ENCODE results near the gene KRT24. TPM values are rescaled to one million over a fixed set of nuclear protein-coding genes. Genes with fewer than 3 reads are reported as not detected.
"Not testable (repeated sequence)": the region's sequence is repeated elsewhere in the genome, so short reads cannot be mapped to it uniquely, and the experiment has no call there.

KRT24 gene
- total RNA-seq: not detected
- not detected for polyA plus RNA-seq
- long read RNA-seq, donor 1: 0 reads
- long read RNA-seq, donor 2: 0 reads
- long read RNA-seq, donor 3: 0 reads

DNA sequence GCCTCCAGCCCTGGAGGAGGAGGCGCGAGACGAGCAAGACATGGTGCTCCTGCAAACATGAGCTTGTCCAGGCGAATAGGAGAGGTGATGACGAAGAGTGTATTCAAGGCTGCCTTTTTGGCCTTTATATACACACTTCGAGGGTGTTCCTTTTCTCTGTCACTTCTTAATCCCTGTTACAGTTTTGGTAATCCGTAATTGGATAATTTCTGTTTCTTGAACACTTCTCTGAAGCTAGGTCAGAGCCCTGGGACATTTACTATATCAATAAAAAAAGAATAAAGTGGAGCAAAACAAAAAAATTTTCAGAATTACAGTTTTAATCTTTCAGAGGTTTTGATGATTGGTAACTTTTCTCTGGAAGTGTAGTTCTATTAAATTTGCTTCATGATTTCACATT is at the start of gene KRT24:
Gene KRT24, minus strand, starts transcription at position 101 of the 400 bp plus-strand sequence. Its CDS starts 59 bp downstream, at position 42.
- no peak for TF ChIP-seq POLR2A (IDR thresholded peaks at IDR 0.05)
- no peak for TF ChIP-seq CTCF (IDR thresholded peaks at IDR 0.05)
- Histone ChIP-seq H3K4me3 (no peak within 1 kb of the TSS), H3K27me3 (peaks cover 0 to 39% (median 6%) of the 10 kb centered on the region in 9 donors), H3K4me1 (peaks cover 0 to 11% (median 0%) of the 10 kb centered on the region in 12 donors), H3K9me3 (no peaks in the 10 kb centered on the region), H3K27ac (no peak within 1 kb of the TSS), H3K36me3 (no peaks in the 10 kb centered on the region)
- 48 to 73% (median 63%) methylated on average over 7 of the region's 7 CpGs for WGBS, 4 donors
- DNase-seq (no peak), ATAC-seq (no peak)
- intact Hi-C loops (cut with DNase I): no loop called here

GRCh38 chr17:40751065-40751464 is 47.5 kb upstream of the KRT24 start:
- H3K27ac ChIP-seq: no peak overlapping the region
- H3K36me3 ChIP-seq: no peaks in the 10 kb centered on the region
- intact Hi-C loops (cut with DNase I): loop anchor here in 1 of 10 donors (10.0 kb wide), 1 partner anchor 56 kb away; no protein-coding TSS in a partner anchor
- peaks cover 0 to 23% (median 0%) of the 10 kb centered on the region in 9 donors for H3K27me3 ChIP-seq
- 78 to 84% (median 81%) methylated on average over 14 of the region's 14 CpGs for WGBS, 4 donors
- TF ChIP-seq POLR2A (IDR thresholded peaks at IDR 0.05): no peak
- TF ChIP-seq CTCF (IDR thresholded peaks at IDR 0.05): no peak
- ATAC-seq (no peak), DNase-seq (no peak)
- H3K9me3 ChIP-seq: peaks cover 0 to 4% (median 0%) of the 10 kb centered on the region in 12 donors
- H3K4me3 ChIP-seq: no peak overlapping the region
- no peaks in the 10 kb centered on the region for H3K4me1 ChIP-seq

- 77 to 85% (median 79%) methylated on average over 6 of the region's 6 CpGs for WGBS, 4 donors
- Histone ChIP-seq H3K27ac (no peak overlapping the region), H3K27me3 (peaks cover 0 to 25% (median 3%) of the 10 kb centered on the region in 9 donors), H3K36me3 (no peaks in the 10 kb centered on the region), H3K4me3 (no peak overlapping the region), H3K9me3 (peaks cover 0 to 4% (median 0%) of the 10 kb centered on the region in 12 donors), H3K4me1 (no peaks in the 10 kb centered on the region)
- DNase-seq (no peak), ATAC-seq (no peak)
- intact Hi-C loops (cut with DNase I): loop anchor here in 1 of 10 donors (10.0 kb wide), 1 partner anchor 56 kb away; no protein-coding TSS in a partner anchor
- TF ChIP-seq CTCF (IDR thresholded peaks at IDR 0.05) (no peak), POLR2A (IDR thresholded peaks at IDR 0.05) (no peak)
Observed at GRCh38 chr17:40750391-40750790, 46.8 kb upstream of the KRT24 start.

- H3K4me3 ChIP-seq; DNase-seq; H3K4me1 ChIP-seq; H3K36me3 ChIP-seq; ATAC-seq; H3K27ac ChIP-seq; intact Hi-C loops (cut with DNase I); H3K9me3 ChIP-seq: not testable (repeated sequence)
- 41 to 59% (median 55%) methylated on average over 1 of the region's 1 CpG for WGBS, 4 donors
- peaks cover 0 to 31% (median 3%) of the 10 kb centered on the region in 9 donors for H3K27me3 ChIP-seq
Observed at GRCh38 chr17:40748666-40749065, 45.1 kb upstream of the KRT24 start.

GRCh38 chr17:40738553-40738952 is 35.0 kb upstream of the KRT24 start:
- 50 to 56% (median 53%) methylated on average over 4 of the region's 4 CpGs for WGBS, 4 donors
- TF ChIP-seq CTCF (IDR thresholded peaks at IDR 0.05): no peak
- no peak for TF ChIP-seq POLR2A (IDR thresholded peaks at IDR 0.05)
- Histone ChIP-seq H3K4me1 (no peaks in the 10 kb centered on the region), H3K36me3 (no peaks in the 10 kb centered on the region), H3K27me3 (peaks cover 0 to 12% (median 0%) of the 10 kb centered on the region in 9 donors), H3K9me3 (peaks cover 0 to 18% (median 4%) of the 10 kb centered on the region in 12 donors), H3K27ac (no peak overlapping the region), H3K4me3 (no peak overlapping the region)
- intact Hi-C loops (cut with DNase I): no loop called here
- DNase-seq (no peak), ATAC-seq (no peak)

Measured in heart left ventricle (tissue), 16 donors.